T-cell (primary cell): ENCODE data around the gene SSUH2. TPM values are rescaled to one million over a fixed set of nuclear protein-coding genes. Genes with fewer than 3 reads are reported as not detected.

Experiments
- ATAC-seq, 4 experiments: fragments of 200-7000 bp in 3 of 4; fragments of 150-1000 bp in 1 of 4; cut with Tn5 transposase; replicated peaks in 1 of 4; 1 replicate in 3 of 4; 2 replicates in 1 of 4; pipeline ENCODE4 v1.10.0; 2021; ENCODE audit warnings: moderate library complexity in 3 of 4, mild to moderate bottlenecking in 2 of 4, moderate number of reproducible peaks in 1 of 4
- CTCF ChIA-PET, 2 donors: fragments of 300-600 bp; sonication (Branson Sonifier 250); formaldehyde crosslinking; loops; one replicate each; lab custom pipeline; 2022; ENCODE audit warnings: antibody characterized with exemption in 2 of 2; lab: Charles Lee
- POLR2A ChIA-PET, 2 donors: fragments of 300-600 bp; sonication (Branson Sonifier 250); formaldehyde crosslinking; loops; one replicate each; lab custom pipeline; 2022; ENCODE audit warnings: antibody characterized with exemption in 2 of 2; lab: Charles Lee
- DNase-seq, 35 experiments: peaks; one replicate each; pipeline versions ENCODE4 v3.0.0 to v3.0.0-alpha.2; 2013 to 2023
- H3K27ac ChIP-seq: one replicate; pipeline ENCODE4 v1.5.1; 2013; ENCODE audit warnings: low read length
- H3K27me3 ChIP-seq, 2 experiments: replicated peaks in 1 of 2; 1 replicate in 1 of 2; 2 replicates in 1 of 2; pipeline versions ENCODE4 v1.6.1 to v1.7.0; 2013; ENCODE audit warnings: low read length in 1 of 2, mixed read lengths in 1 of 2; ENCODE audit not compliant: control insufficient read depth in 2 of 2, insufficient read depth in 2 of 2; ENCODE audit errors: extremely low read depth in 1 of 2
- H3K36me3 ChIP-seq, 2 donors: 1 replicate in 1 of 2; 2 replicates in 1 of 2; pipeline versions ENCODE4 v1.6.1 to v1.7.0; 2013; ENCODE audit warnings: low read length in 1 of 2; ENCODE audit not compliant: control insufficient read depth in 2 of 2, insufficient read depth in 1 of 2; ENCODE audit errors: extremely low read depth in 1 of 2
- H3K4me1 ChIP-seq, 2 experiments: 1 replicate in 1 of 2; 2 replicates in 1 of 2; pipeline versions ENCODE4 v1.6.1 to v1.7.0; 2013; ENCODE audit warnings: low read length in 2 of 2, mixed read lengths in 1 of 2; ENCODE audit not compliant: insufficient read depth in 2 of 2, control insufficient read depth in 1 of 2; ENCODE audit errors: extremely low read depth in 1 of 2
- H3K4me3 ChIP-seq, 2 donors: 1 replicate in 1 of 2; 2 replicates in 1 of 2; pipeline versions ENCODE4 v1.5.1 to v1.7.0; 2013; ENCODE audit warnings: mild to moderate bottlenecking in 2 of 2, low read length in 1 of 2, moderate library complexity in 1 of 2; ENCODE audit not compliant: control insufficient read depth in 1 of 2; ENCODE audit errors: extremely low read depth in 1 of 2
- H3K9me3 ChIP-seq: 2 replicates; pipeline ENCODE4 v1.7.0; 2013
- H3K27ac Mint-ChIP-seq, 2 donors: one replicate each; pipeline ENCODE4 v1.8.0; 2020 to 2021; ENCODE audit warnings: mild to moderate bottlenecking in 2 of 2, mixed read lengths in 2 of 2
- H3K27me3 Mint-ChIP-seq, 2 donors: one replicate each; pipeline ENCODE4 v1.8.0; 2021 to 2022; ENCODE audit warnings: mixed read lengths in 2 of 2
- H3K36me3 Mint-ChIP-seq: one replicate; pipeline ENCODE4 v1.8.0; 2021; ENCODE audit warnings: mixed read lengths
- H3K4me1 Mint-ChIP-seq, 3 donors: one replicate each; pipeline ENCODE4 v1.8.0; 2020 to 2022; ENCODE audit warnings: mixed read lengths in 3 of 3, mild to moderate bottlenecking in 1 of 3
- H3K4me3 Mint-ChIP-seq, 3 donors: one replicate each; pipeline ENCODE4 v1.8.0; 2020 to 2022; ENCODE audit warnings: mild to moderate bottlenecking in 3 of 3, mixed read lengths in 3 of 3, moderate library complexity in 3 of 3
- H3K9me3 Mint-ChIP-seq, 3 donors: one replicate each; pipeline ENCODE4 v1.8.0; 2020 to 2022; ENCODE audit warnings: mixed read lengths in 3 of 3
- WGBS: methylation state at CpG from one replicate; pipeline ENCODE4 v1.1.5; 2013; ENCODE audit warnings: missing lambda C conversion rate; ENCODE audit not compliant: insufficient coverage; 5-methylcytosine and 5-hydroxymethylcytosine counted together
- total RNA-seq, 35 experiments: library from RNA in 6 of 35; stranded (reverse) in 6 of 35; fragments of 120-200 nt in 1 of 35; gene quantifications; one replicate each; pipeline versions ENCODE4 v1.2.1 to v1.2.4 and lab custom pipeline; 2013 to 2026

Gene SSUH2
- total RNA-seq, 5 donors from 2014 or later (not counting 1 experiment from before 2014, with no cell fraction given) = 0.13 TPM; not detected in 4

GRCh38 chr3:8660175-8661118 lies 15.8 kb upstream of the SSUH2 start:
- H3K27ac ChIP-seq = no peak overlapping the region
- Mint-ChIP-seq H3K4me1 (peaks cover 0 to 2% (median 0%) of the 10 kb centered on the region in 3 donors), H3K27ac (no peak overlapping the region), H3K36me3 (no peaks in the 10 kb centered on the region), H3K4me3 (no peak overlapping the region), H3K27me3 (peaks cover 20 to 32% of the 10 kb centered on the region in 2 donors), H3K9me3 (peaks cover 0 to 5% (median 0%) of the 10 kb centered on the region in 3 donors)
- no peaks in the 10 kb centered on the region for H3K4me1 ChIP-seq
- no peak for DNase-seq
- H3K4me3 ChIP-seq = no peak overlapping the region
- peaks cover 0 to 16% of the 10 kb centered on the region in 2 experiments for H3K27me3 ChIP-seq
- no peaks in the 10 kb centered on the region for H3K36me3 ChIP-seq
- H3K9me3 ChIP-seq = no peaks in the 10 kb centered on the region
- WGBS = 83% methylated on average over 2 of the region's 7 CpGs
- POLR2A ChIA-PET = no interaction called here
- CTCF ChIA-PET = no interaction called here
- ATAC-seq = no peak

GRCh38 chr3:8659242-8659641 lies 14.6 kb upstream of the SSUH2 start:
- ATAC-seq (no peak), DNase-seq (no peak)
- peaks cover 14 to 27% of the 10 kb centered on the region in 2 donors for H3K27me3 Mint-ChIP-seq
- Histone ChIP-seq H3K36me3 (no peaks in the 10 kb centered on the region), H3K27ac (no peak overlapping the region), H3K27me3 (peaks cover 0 to 14% of the 10 kb centered on the region in 2 experiments), H3K9me3 (no peaks in the 10 kb centered on the region), H3K4me3 (no peak overlapping the region), H3K4me1 (no peaks in the 10 kb centered on the region)
- H3K4me3 Mint-ChIP-seq = no peak overlapping the region
- H3K27ac Mint-ChIP-seq = no peak overlapping the region
- CTCF ChIA-PET = no interaction called here
- peaks cover 0 to 2% (median 0%) of the 10 kb centered on the region in 3 donors for H3K4me1 Mint-ChIP-seq
- H3K36me3 Mint-ChIP-seq = no peaks in the 10 kb centered on the region
- WGBS = 65% methylated on average over 2 of the region's 4 CpGs
- POLR2A ChIA-PET = no interaction called here
- peaks cover 0 to 5% (median 0%) of the 10 kb centered on the region in 3 donors for H3K9me3 Mint-ChIP-seq

GRCh38 chr3:8658306-8659212 lies 14.0 kb upstream of the SSUH2 start:
- Histone ChIP-seq H3K4me3 (no peak overlapping the region), H3K27ac (no peak overlapping the region), H3K4me1 (no peaks in the 10 kb centered on the region), H3K9me3 (no peaks in the 10 kb centered on the region), H3K27me3 (peaks cover 0 to 14% of the 10 kb centered on the region in 2 experiments), H3K36me3 (no peaks in the 10 kb centered on the region)
- Mint-ChIP-seq H3K4me3 (no peak overlapping the region), H3K9me3 (peaks cover 0 to 5% (median 0%) of the 10 kb centered on the region in 3 donors), H3K27ac (peak overlapping the region; percentile 2 to 17), H3K4me1 (peaks cover 0 to 2% (median 0%) of the 10 kb centered on the region in 3 donors), H3K27me3 (peaks cover 12 to 29% of the 10 kb centered on the region in 2 donors), H3K36me3 (no peaks in the 10 kb centered on the region)
- DNase-seq (peak in 1 of 35 experiments; percentile 1), ATAC-seq (no peak)
- CTCF ChIA-PET = no interaction called here
- WGBS = 8% methylated on average over 10 of the region's 12 CpGs
- POLR2A ChIA-PET = no interaction called here

- Histone ChIP-seq H3K4me3 (no peak overlapping the region), H3K27me3 (peaks cover 0 to 11% of the 10 kb centered on the region in 2 experiments), H3K9me3 (no peaks in the 10 kb centered on the region), H3K27ac (no peak overlapping the region), H3K36me3 (no peaks in the 10 kb centered on the region), H3K4me1 (no peaks in the 10 kb centered on the region)
- peaks cover 12 to 25% of the 10 kb centered on the region in 2 donors for H3K27me3 Mint-ChIP-seq
- H3K9me3 Mint-ChIP-seq = peaks cover 0 to 5% (median 0%) of the 10 kb centered on the region in 3 donors
- peaks cover 0 to 2% (median 0%) of the 10 kb centered on the region in 3 donors for H3K4me1 Mint-ChIP-seq
- no peaks in the 10 kb centered on the region for H3K36me3 Mint-ChIP-seq
- no peak overlapping the region for H3K4me3 Mint-ChIP-seq
- ChIA-PET CTCF (no interaction called here), POLR2A (no interaction called here)
- DNase-seq (no peak), ATAC-seq (no peak)
- 53% methylated on average over 5 of the region's 8 CpGs for WGBS
- H3K27ac Mint-ChIP-seq = no peak overlapping the region
These were observed 13.3 kb upstream of the SSUH2 start for GRCh38 chr3:8657804-8658305.

- Mint-ChIP-seq H3K27ac (no peak overlapping the region), H3K36me3 (no peaks in the 10 kb centered on the region), H3K4me3 (no peak overlapping the region), H3K4me1 (peaks cover 0 to 2% (median 0%) of the 10 kb centered on the region in 3 donors), H3K27me3 (peaks cover 21 to 24% of the 10 kb centered on the region in 2 donors), H3K9me3 (peaks cover 0 to 4% (median 0%) of the 10 kb centered on the region in 3 donors)
- 80% methylated on average over 3 of the region's 8 CpGs for WGBS
- peaks cover 0 to 16% of the 10 kb centered on the region in 2 experiments for H3K27me3 ChIP-seq
- ChIA-PET POLR2A (no interaction called here), CTCF (interaction anchor here in 1 of 2 donors (1.0 kb wide), 1 partner anchor 8 kb away, joined by 3 read pairs; no protein-coding TSS in a partner anchor)
- H3K9me3 ChIP-seq = no peaks in the 10 kb centered on the region
- H3K36me3 ChIP-seq = no peaks in the 10 kb centered on the region
- no peak for ATAC-seq
- H3K4me3 ChIP-seq = no peak overlapping the region
- no peak for DNase-seq
- no peaks in the 10 kb centered on the region for H3K4me1 ChIP-seq
- H3K27ac ChIP-seq = no peak overlapping the region
These were observed 11.6 kb upstream of the SSUH2 start for GRCh38 chr3:8656240-8656639.
